Ovary (tissue), 9 donors: ENCODE measurements around the gene WDR18. TPM values are rescaled to one million over a fixed set of nuclear protein-coding genes. Genes with fewer than 3 reads are reported as not detected.

Source experiments
- DNase-seq, 5 donors: peaks; one replicate each; pipeline ENCODE4 v3.0.0-alpha.2; 2019 to 2020
- H3K27ac ChIP-seq, 2 donors: fragments of 200-600 bp; one replicate each; pipeline versions ENCODE4 v1.5.1 to v1.8.0; 2019 to 2022
- H3K27me3 ChIP-seq: fragments of 200-600 bp; one replicate; pipeline ENCODE4 v1.8.0; 2022
- H3K36me3 ChIP-seq: fragments of 200-600 bp; sonication (generic); one replicate; pipeline ENCODE4 v1.5.1; 2019
- H3K4me1 ChIP-seq: one replicate; pipeline ENCODE4 v1.8.1; 2013; ENCODE audit warnings: mild to moderate bottlenecking, moderate library complexity; ENCODE audit not compliant: insufficient read depth
- H3K4me3 ChIP-seq: fragments of 200-600 bp; sonication (generic); one replicate; pipeline ENCODE4 v1.5.1; 2017
- H3K9me3 ChIP-seq, 2 donors: fragments of 200-600 bp in 1 of 2; sonication (generic) in 1 of 2; one replicate each; pipeline versions ENCODE4 v1.5.1 to v1.8.1; 2013 to 2019; ENCODE audit warnings: mild to moderate bottlenecking in 1 of 2, moderate library complexity in 1 of 2
- CTCF ChIP-seq, 3 donors: fragments of 450-650 bp in 2 of 3; fragments of 200-600 bp in 1 of 3; IDR thresholded peaks; one replicate each; pipeline versions ENCODE4 v1.5.1 to v1.8.0; 2016 to 2022; ENCODE audit warnings: antibody characterized with exemption in 3 of 3, mild to moderate bottlenecking in 1 of 3
- EP300 ChIP-seq: sonication (generic); formaldehyde crosslinking; IDR thresholded peaks from one replicate; pipeline ENCODE4 v1.6.1; 2017; ENCODE audit warnings: antibody characterized with exemption
- POLR2A ChIP-seq: fragments of 450-650 bp; IDR thresholded peaks from one replicate; pipeline ENCODE4 v1.6.1; 2017; ENCODE audit warnings: antibody characterized with exemption, mild to moderate bottlenecking, moderate library complexity
- WGBS, 3 donors: extraction: QIAGEN DNeasy Blood & Tissue Kit in 1 of 3; methylation state at CpG; one replicate each; pipeline versions ENCODE4 v1.1.5 to v1.1.7; 2013 to 2017; 5-methylcytosine and 5-hydroxymethylcytosine counted together
- intact Hi-C, 4 donors: fragments of 100-400 bp; cut with DNase I; formaldehyde crosslinking; loops; one replicate each; pipeline versions ENCODE4 v1.11.0 to v1.15.1; 2022 to 2023
- polyA plus RNA-seq, 2 donors: library from polyadenylated mRNA; stranded (reverse); fragments of 200-250 nt in 1 of 2; fragments of 350-450 nt in 1 of 2; fragmentation: Illumina TruSeq in 1 of 2; extraction: RNeasy Lipid Tissue Mini Kit (QIAGEN cat#74804) in 1 of 2; gene quantifications; one replicate each; pipeline ENCODE4 v1.2.3, GENCODE V29; 2013 to 2014
- total RNA-seq, 7 donors: library from RNA; depleted of rRNA in 2 of 7; stranded (reverse); fragments of >200 nt in 2 of 7; fragmentation: NEBNext Ultra II Directional in 3 of 7; extraction: Animal tissue kit (Norgen Biotek cat#: 25700) in 3 of 7; gene quantifications; one replicate each; pipeline versions ENCODE4 v1.1.0 to v1.2.4, GENCODE V29; 2016 to 2023
- donor health status: DM: no; HTN: no; CAD: no; lungs with moderate emphysema.
- donor health status: DM: no; HTN: no; CAD: no.
- donor health status: Bipolar disorder and iron deficiency.
- donor health status: DM: yes; HTN: yes; CAD: no.
- donor health status: DM: no; HTN: no; CAD: no.
- donor health status: DM: yes; HTN: yes; CAD: no.

Gene WDR18
- total and polyA plus RNA-seq, 9 donors = 3.5 to 45.6 (median 24.5) TPM

GRCh38 chr19:1037621-1038064 lies 53.5 kb downstream of the WDR18 start:
- peaks cover 5% of the 10 kb centered on the region for H3K27me3 ChIP-seq
- TF ChIP-seq CTCF (IDR thresholded peaks at IDR 0.05) = no peak
- TF ChIP-seq POLR2A = no peak
- no peak for TF ChIP-seq EP300
- no peaks in the 10 kb centered on the region for H3K9me3 ChIP-seq
- no peak overlapping the region for H3K27ac ChIP-seq
- H3K36me3 ChIP-seq = no peaks in the 10 kb centered on the region
- H3K4me1 ChIP-seq = peaks cover 13% of the 10 kb centered on the region
- intact Hi-C loops = no loop called here
- no peak overlapping the region for H3K4me3 ChIP-seq
- WGBS, 3 donors = 67 to 80% (median 71%) methylated on average over 22 of the region's 22 CpGs
- DNase-seq = no peak

GRCh38 chr19:1038978-1039645 lies 55.0 kb downstream of the WDR18 start:
- H3K9me3 ChIP-seq = no peaks in the 10 kb centered on the region
- no peak overlapping the region for H3K4me3 ChIP-seq
- peaks cover 13% of the 10 kb centered on the region for H3K4me1 ChIP-seq
- H3K27me3 ChIP-seq = peaks cover 5% of the 10 kb centered on the region
- H3K27ac ChIP-seq = no peak overlapping the region
- WGBS, 3 donors = 47 to 52% (median 51%) methylated on average over 22 of the region's 22 CpGs
- no peak for DNase-seq
- TF ChIP-seq EP300 = no peak
- TF ChIP-seq CTCF (IDR thresholded peaks at IDR 0.05) = no peak
- no peak for TF ChIP-seq POLR2A
- H3K36me3 ChIP-seq = no peaks in the 10 kb centered on the region
- intact Hi-C loops = no loop called here

GRCh38 chr19:1039646-1040475 lies 55.7 kb downstream of the WDR18 start, which contains the start of gene ABCA7:
ABCA7 (plus strand) TSS chr19:1040107; CDS start chr19:1041362, 1,255 bp downstream.
- H3K27ac ChIP-seq = no peak within 1 kb of the TSS
- intact Hi-C loops = no loop called here
- WGBS, 3 donors = 1% methylated on average over 56 of the region's 56 CpGs
- TF ChIP-seq POLR2A = no peak
- TF ChIP-seq EP300 = no peak
- no peak for TF ChIP-seq CTCF (IDR thresholded peaks at IDR 0.05)
- H3K4me1 ChIP-seq = peaks cover 13% of the 10 kb centered on the region
- peak within 1 kb of the TSS; percentile 42 for H3K4me3 ChIP-seq
- H3K27me3 ChIP-seq = peaks cover 5% of the 10 kb centered on the region
- peak; percentile 97 to 99 (median 97) for DNase-seq
- H3K9me3 ChIP-seq = no peaks in the 10 kb centered on the region
- no peaks in the 10 kb centered on the region for H3K36me3 ChIP-seq

GRCh38 chr19:1040476-1041271 lies 56.5 kb downstream of the WDR18 start:
- H3K9me3 ChIP-seq = no peaks in the 10 kb centered on the region
- WGBS, 3 donors = 1 to 2% (median 2%) methylated on average over 27 of the region's 27 CpGs
- intact Hi-C loops = no loop called here
- peaks cover 5% of the 10 kb centered on the region for H3K27me3 ChIP-seq
- DNase-seq = peak in 3 of 5 donors; percentile 61 to 78 (median 71)
- TF ChIP-seq POLR2A (no peak), CTCF (IDR thresholded peaks at IDR 0.05) (no peak), EP300 (no peak)
- H3K27ac ChIP-seq = no peak overlapping the region
- H3K36me3 ChIP-seq = no peaks in the 10 kb centered on the region
- peak overlapping the region; percentile 42 for H3K4me3 ChIP-seq
- peaks cover 13% of the 10 kb centered on the region for H3K4me1 ChIP-seq
